B cell (primary cell): ENCODE measurements around the gene KAZN.

Source experiments
- EZH2 ChIP-seq: IDR thresholded peaks from 2 replicates; pipeline ENCODE4 v1.6.1; 2012; ENCODE audit warnings: borderline replicate concordance, low read depth, mild to moderate bottlenecking, moderate library complexity, low read length; ENCODE audit not compliant: insufficient read depth, poor library complexity, severe bottlenecking
- TF ChIP-seq, protein P1 (sequence below): fragments of 200-600 bp; IDR thresholded peaks from one replicate; pipeline ENCODE4 v1.8.0; 2022; ENCODE audit warnings: antibody characterized with exemption, mild to moderate bottlenecking

DNA sequence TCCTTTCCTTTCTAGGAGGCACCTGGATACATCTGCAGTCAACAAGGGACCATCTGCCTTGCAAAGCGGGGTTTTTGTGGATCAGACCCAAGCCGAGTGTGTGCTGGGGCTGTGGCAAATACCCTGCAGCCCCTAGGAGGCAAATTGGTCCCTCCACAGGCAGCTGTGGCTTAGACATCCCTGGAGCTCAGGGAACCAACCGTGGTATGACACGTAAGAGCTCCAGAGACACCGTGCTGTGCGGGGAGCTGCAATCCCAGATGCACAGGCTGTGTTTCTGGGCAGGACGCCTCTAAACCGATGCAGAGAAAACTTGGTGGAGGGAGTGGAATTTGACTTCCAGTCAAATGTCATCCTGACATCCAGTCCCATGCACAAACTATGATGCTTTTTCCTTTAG, 141.5 kb downstream of the KAZN start:
- TF ChIP-seq, protein P1, sequence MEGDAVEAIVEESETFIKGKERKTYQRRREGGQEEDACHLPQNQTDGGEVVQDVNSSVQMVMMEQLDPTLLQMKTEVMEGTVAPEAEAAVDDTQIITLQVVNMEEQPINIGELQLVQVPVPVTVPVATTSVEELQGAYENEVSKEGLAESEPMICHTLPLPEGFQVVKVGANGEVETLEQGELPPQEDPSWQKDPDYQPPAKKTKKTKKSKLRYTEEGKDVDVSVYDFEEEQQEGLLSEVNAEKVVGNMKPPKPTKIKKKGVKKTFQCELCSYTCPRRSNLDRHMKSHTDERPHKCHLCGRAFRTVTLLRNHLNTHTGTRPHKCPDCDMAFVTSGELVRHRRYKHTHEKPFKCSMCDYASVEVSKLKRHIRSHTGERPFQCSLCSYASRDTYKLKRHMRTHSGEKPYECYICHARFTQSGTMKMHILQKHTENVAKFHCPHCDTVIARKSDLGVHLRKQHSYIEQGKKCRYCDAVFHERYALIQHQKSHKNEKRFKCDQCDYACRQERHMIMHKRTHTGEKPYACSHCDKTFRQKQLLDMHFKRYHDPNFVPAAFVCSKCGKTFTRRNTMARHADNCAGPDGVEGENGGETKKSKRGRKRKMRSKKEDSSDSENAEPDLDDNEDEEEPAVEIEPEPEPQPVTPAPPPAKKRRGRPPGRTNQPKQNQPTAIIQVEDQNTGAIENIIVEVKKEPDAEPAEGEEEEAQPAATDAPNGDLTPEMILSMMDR, result no peak
- no peak for TF ChIP-seq EZH2
